Activated B cell treated with CpG ODN at 0.5 μM for 24 hours (primary cell): ENCODE results near the gene ARPC4. TPM values are rescaled to one million over a fixed set of nuclear protein-coding genes. Genes with fewer than 3 reads are reported as not detected.
A peak's percentile ranks its signal among the peaks of the same experiment; 100 is the strongest.

Source experiments
- ATAC-seq: fragments of 200-7000 bp; cut with Tn5 transposase; one replicate; pipeline ENCODE4 v1.10.0; 2021; ENCODE audit warnings: low read depth, mild to moderate bottlenecking, moderate library complexity
- CTCF ChIA-PET: fragments of 350-600 bp; sonication (Branson Sonifier 250); formaldehyde crosslinking; loops from one replicate; lab custom pipeline; 2021; ENCODE audit warnings: antibody characterized with exemption; lab: Charles Lee
- POLR2A ChIA-PET: fragments of 350-600 bp; sonication (Branson Sonifier 250); formaldehyde crosslinking; loops from one replicate; lab custom pipeline; 2021; ENCODE audit warnings: antibody characterized with exemption; lab: Charles Lee
- DNase-seq: peaks from one replicate; pipeline ENCODE4 v3.0.0; 2022
- H3K27ac Mint-ChIP-seq: one replicate; pipeline ENCODE4 v1.8.0; 2020; ENCODE audit warnings: mixed read lengths
- H3K27me3 Mint-ChIP-seq: one replicate; pipeline ENCODE4 v1.8.0; 2021; ENCODE audit warnings: mixed read lengths
- H3K36me3 Mint-ChIP-seq: one replicate; pipeline ENCODE4 v1.8.0; 2021; ENCODE audit warnings: low read depth, mixed read lengths
- H3K4me1 Mint-ChIP-seq: one replicate; pipeline ENCODE4 v1.8.0; 2021; ENCODE audit warnings: mixed read lengths
- H3K4me3 Mint-ChIP-seq: one replicate; pipeline ENCODE4 v1.8.0; 2020; ENCODE audit warnings: mild to moderate bottlenecking, mixed read lengths
- H3K9me3 Mint-ChIP-seq: one replicate; pipeline ENCODE4 v1.8.0; 2020; ENCODE audit warnings: mixed read lengths
- intact Hi-C: fragments of 100-400 bp; cut with micrococcal nuclease; formaldehyde crosslinking; loops from one replicate; pipeline ENCODE4 v1.15.1; 2024
- total RNA-seq: library from RNA; stranded (reverse); gene quantifications from 2 replicates; pipeline ENCODE4 v1.2.3, GENCODE V29; 2022
- TF ChIP-seq, protein P1 (sequence below): fragments of 200-600 bp; IDR thresholded peaks from one replicate; pipeline ENCODE4 v1.8.0; 2022; ENCODE audit warnings: antibody characterized with exemption, mild to moderate bottlenecking

The ARPC4 gene
- total RNA-seq, 1 donor from 2014 or later = 315 TPM

DNA sequence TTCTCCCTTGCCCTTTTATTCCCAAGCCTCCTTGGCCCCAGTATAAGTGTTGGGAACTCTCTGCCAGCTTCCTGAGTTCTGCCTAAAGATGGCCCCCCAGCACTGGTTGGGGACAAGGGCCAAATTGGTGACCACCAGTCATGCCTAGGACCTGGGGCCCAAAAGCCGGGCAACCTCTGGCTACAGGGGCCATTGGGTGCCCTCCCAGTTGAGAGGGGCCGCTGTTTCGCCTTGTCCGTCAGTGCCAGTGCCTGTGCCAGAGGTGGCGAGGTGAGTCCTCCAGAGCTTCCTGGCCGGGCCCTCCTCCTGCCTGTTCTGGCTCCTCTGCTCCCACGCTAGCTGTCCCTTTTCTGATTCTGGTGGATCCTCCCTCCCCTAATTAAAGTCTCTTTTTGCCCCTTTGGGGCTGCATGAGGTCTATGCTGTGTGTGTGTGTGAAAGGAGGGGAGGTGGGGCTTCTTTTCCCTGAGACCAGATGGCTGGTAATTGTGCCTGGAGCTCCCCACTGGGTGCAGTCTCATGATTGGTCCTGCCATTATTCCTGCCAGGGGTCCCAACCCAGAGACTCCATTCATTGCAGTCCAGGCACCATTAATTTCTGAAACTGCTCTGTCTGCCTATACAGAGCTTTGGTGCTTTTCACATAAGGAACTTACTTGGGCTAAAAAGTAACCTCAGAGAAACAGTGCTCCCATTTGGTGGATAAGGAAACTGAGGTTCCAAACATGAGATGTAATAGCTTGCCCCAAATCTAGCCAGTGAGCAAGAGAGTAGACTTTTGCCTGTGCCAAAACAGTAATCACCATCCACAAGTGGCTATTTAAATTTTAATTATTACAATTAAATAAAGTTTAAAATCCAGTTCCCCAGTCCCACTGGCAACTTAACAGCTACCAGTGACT lies 14.1 kb downstream of the ARPC4 start:
- Mint-ChIP-seq H3K27me3 (no peaks in the 10 kb centered on the region), H3K4me1 (peaks cover 33% of the 10 kb centered on the region), H3K36me3 (peaks cover 55% of the 10 kb centered on the region), H3K9me3 (no peaks in the 10 kb centered on the region), H3K27ac (no peak overlapping the region), H3K4me3 (no peak overlapping the region)
- POLR2A ChIA-PET = interaction anchor here (0.9 to 6.4 kb wide), 2 partner anchors 12 to 25 kb away, joined by 3 to 146 read pairs; partner anchors contain the start of genes ARPC4 and TADA3
- DNase-seq (no peak), ATAC-seq (no peak)
- TF ChIP-seq, protein P1, sequence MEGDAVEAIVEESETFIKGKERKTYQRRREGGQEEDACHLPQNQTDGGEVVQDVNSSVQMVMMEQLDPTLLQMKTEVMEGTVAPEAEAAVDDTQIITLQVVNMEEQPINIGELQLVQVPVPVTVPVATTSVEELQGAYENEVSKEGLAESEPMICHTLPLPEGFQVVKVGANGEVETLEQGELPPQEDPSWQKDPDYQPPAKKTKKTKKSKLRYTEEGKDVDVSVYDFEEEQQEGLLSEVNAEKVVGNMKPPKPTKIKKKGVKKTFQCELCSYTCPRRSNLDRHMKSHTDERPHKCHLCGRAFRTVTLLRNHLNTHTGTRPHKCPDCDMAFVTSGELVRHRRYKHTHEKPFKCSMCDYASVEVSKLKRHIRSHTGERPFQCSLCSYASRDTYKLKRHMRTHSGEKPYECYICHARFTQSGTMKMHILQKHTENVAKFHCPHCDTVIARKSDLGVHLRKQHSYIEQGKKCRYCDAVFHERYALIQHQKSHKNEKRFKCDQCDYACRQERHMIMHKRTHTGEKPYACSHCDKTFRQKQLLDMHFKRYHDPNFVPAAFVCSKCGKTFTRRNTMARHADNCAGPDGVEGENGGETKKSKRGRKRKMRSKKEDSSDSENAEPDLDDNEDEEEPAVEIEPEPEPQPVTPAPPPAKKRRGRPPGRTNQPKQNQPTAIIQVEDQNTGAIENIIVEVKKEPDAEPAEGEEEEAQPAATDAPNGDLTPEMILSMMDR = no peak
- CTCF ChIA-PET = interaction anchor here (1.2 kb wide), 1 partner anchor 80 kb away, joined by 3 read pairs; no protein-coding TSS in a partner anchor
- intact Hi-C loops = loop anchor here (5.0 kb wide), 3 partner anchors 75 to 305 kb away; partner anchors contain the start of genes BRPF1 and CRELD1

DNA sequence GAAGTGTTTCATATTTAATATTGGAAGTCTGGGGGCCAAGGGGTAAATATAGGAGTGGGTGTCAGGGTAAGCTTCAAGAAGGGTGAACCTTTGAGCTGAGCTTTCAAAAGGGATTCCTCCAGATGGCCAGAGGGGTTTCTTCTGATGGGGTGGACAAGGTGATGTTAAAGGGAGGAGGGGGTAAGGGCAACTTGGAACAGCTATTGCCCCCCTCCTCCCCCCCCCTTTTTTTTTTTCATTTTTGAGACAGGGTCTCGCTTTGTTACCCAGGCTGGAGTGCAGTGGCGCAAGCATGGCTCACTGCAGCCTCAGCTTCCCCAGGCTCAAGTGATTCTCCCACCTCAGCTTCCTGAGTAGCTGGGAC lies 15.1 kb downstream of the ARPC4 start:
- no peak for ATAC-seq
- H3K27ac Mint-ChIP-seq = peak overlapping the region; percentile 98
- CTCF ChIA-PET = interaction anchor here (1.2 to 1.7 kb wide), 4 partner anchors 13 to 138 kb away, joined by 3 to 4 read pairs (median 4); no protein-coding TSS in a partner anchor
- no peak overlapping the region for H3K4me3 Mint-ChIP-seq
- no peaks in the 10 kb centered on the region for H3K27me3 Mint-ChIP-seq
- H3K9me3 Mint-ChIP-seq = no peaks in the 10 kb centered on the region
- TF ChIP-seq, protein P1 = no peak
- H3K36me3 Mint-ChIP-seq = peaks cover 49% of the 10 kb centered on the region
- POLR2A ChIA-PET = interaction anchor here (0.7 to 6.4 kb wide), 10 partner anchors 13 to 416 kb away, joined by 3 to 146 read pairs (median 8); partner anchors contain the start of genes ARPC4, BRPF1, CRELD1 and JAGN1
- peaks cover 33% of the 10 kb centered on the region for H3K4me1 Mint-ChIP-seq
- no peak for DNase-seq
- intact Hi-C loops = loop anchor here (2.0 to 5.0 kb wide), 4 partner anchors 37 to 306 kb away; partner anchors contain the start of genes BRPF1, CRELD1 and RPUSD3

DNA sequence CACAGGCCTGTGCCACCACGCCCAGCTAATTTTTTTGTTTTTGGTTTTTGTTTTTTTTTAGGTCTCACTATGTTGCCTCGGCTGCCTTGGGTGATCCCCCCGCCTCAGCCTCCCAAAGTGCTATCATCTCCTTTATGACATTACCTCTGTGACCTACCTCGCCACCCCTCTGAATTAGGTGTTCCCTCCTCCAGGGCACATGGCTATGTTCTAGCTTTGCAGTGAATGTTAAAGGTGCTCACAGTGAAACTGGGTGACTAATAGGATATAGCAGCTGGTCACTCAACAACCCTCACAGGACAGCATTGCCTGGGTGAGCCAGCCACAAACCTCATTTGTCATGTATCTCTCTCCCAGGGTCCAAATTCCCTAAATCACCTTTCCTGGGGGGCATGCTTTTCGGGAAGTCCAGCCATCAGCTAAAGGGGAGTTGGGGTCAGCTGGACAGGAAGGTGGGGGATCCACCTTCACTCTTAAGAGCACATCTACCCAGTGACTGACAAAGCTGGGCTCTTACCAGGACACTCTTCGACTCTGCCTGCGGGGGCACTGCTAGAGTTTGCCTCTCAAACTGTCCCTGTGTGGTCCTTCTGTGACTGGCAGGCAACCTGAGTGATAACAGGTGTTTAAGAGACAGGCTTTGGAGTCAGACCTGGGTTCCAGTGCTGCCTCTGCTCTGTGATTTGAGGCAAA lies 15.6 kb downstream of the ARPC4 start:
- Mint-ChIP-seq H3K4me1 (peaks cover 33% of the 10 kb centered on the region), H3K27me3 (no peaks in the 10 kb centered on the region), H3K36me3 (peaks cover 44% of the 10 kb centered on the region), H3K27ac (peak overlapping the region; percentile 98), H3K9me3 (no peaks in the 10 kb centered on the region), H3K4me3 (peak overlapping the region; percentile 91)
- intact Hi-C loops = loop anchor here (1.0 to 5.0 kb wide), 5 partner anchors 13 to 306 kb away; partner anchors contain the start of genes BRPF1, CRELD1 and RPUSD3
- DNase-seq (no peak), ATAC-seq (peak; percentile 43)
- ChIA-PET CTCF (interaction anchor here (1.3 to 1.7 kb wide), 3 partner anchors 13 to 138 kb away, joined by 3 to 4 read pairs (median 4); no protein-coding TSS in a partner anchor), POLR2A (interaction anchor here (0.6 to 6.4 kb wide), 14 partner anchors 13 to 415 kb away, joined by 3 to 146 read pairs (median 5); partner anchors contain the start of genes ARPC4, BRPF1, CRELD1 and JAGN1)
- TF ChIP-seq, protein P1 = no peak

DNA sequence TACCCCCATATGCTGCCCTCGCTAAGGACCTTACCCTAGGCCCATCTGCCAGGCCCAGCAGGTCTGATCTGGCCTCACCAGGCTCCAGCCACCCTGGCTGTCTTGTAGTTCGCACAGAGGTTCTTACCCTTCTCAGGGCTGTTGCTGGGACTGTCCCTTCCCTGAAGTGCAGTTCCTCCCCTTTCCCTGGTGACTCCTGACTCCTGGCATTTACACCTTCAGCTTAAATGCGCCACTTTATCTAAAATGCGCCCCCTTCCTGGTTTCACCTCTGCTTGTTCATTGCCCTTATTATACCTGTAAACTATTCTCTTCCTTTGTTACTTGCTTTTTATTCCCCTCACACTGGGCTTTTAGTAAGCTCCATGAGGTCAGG lies 16.3 kb downstream of the ARPC4 start:
- ATAC-seq (peak; percentile 18), DNase-seq (no peak)
- no peaks in the 10 kb centered on the region for H3K9me3 Mint-ChIP-seq
- peaks cover 37% of the 10 kb centered on the region for H3K36me3 Mint-ChIP-seq
- no peaks in the 10 kb centered on the region for H3K27me3 Mint-ChIP-seq
- intact Hi-C loops = loop anchor here (1.0 to 5.0 kb wide), 5 partner anchors 14 to 307 kb away; partner anchors contain the start of genes BRPF1, CRELD1 and RPUSD3
- H3K4me3 Mint-ChIP-seq = peak overlapping the region; percentile 91
- CTCF ChIA-PET = interaction anchor here (1.2 to 1.7 kb wide), 3 partner anchors 13 to 137 kb away, joined by 4 read pairs; no protein-coding TSS in a partner anchor
- POLR2A ChIA-PET = interaction anchor here (0.5 to 6.4 kb wide), 14 partner anchors 8 to 412 kb away, joined by 3 to 146 read pairs (median 5); partner anchors contain the start of genes ARPC4, BRPF1, CRELD1 and EMC3
- H3K4me1 Mint-ChIP-seq = peaks cover 33% of the 10 kb centered on the region
- TF ChIP-seq, protein P1 = no peak
- peak overlapping the region; percentile 98 for H3K27ac Mint-ChIP-seq
